Aorta (tissue), 5 donors: ENCODE data around the gene ETFB. TPM values are rescaled to one million over a fixed set of nuclear protein-coding genes. Genes with fewer than 3 reads are reported as not detected.

ENCODE experiments used
- ATAC-seq: fragments of 200-7000 bp; cut with Tn5 transposase; one replicate; pipeline ENCODE4 v1.9.1; 2022; ENCODE audit warnings: moderate library complexity; ENCODE audit not compliant: low FRiP score
- DNase-seq, 2 donors: peaks; one replicate each; pipeline ENCODE4 v3.0.0-alpha.2; 2020
- H3K27ac ChIP-seq, 2 donors: one replicate each; pipeline ENCODE4 v1.5.1; 2013; ENCODE audit warnings: low read length in 2 of 2, mild to moderate bottlenecking in 2 of 2, moderate library complexity in 2 of 2, control low read depth in 1 of 2, inconsistent platforms in 1 of 2, low read depth in 1 of 2
- H3K27me3 ChIP-seq, 2 donors: one replicate each; pipeline ENCODE4 v1.6.1; 2013; ENCODE audit warnings: control low read depth in 1 of 2, low read length in 1 of 2, mild to moderate bottlenecking in 1 of 2, moderate library complexity in 1 of 2; ENCODE audit not compliant: insufficient read depth in 2 of 2, control insufficient read depth in 1 of 2
- H3K36me3 ChIP-seq, 2 donors: one replicate each; pipeline ENCODE4 v1.6.1; 2013; ENCODE audit warnings: control low read depth in 1 of 2, low read length in 1 of 2, mild to moderate bottlenecking in 1 of 2; ENCODE audit not compliant: insufficient read depth in 2 of 2, control insufficient read depth in 1 of 2
- H3K4me1 ChIP-seq, 2 donors: one replicate each; pipeline ENCODE4 v1.6.1; 2013; ENCODE audit warnings: low read length in 2 of 2, control low read depth in 1 of 2, mild to moderate bottlenecking in 1 of 2, moderate library complexity in 1 of 2; ENCODE audit not compliant: insufficient read depth in 2 of 2, control insufficient read depth in 1 of 2
- H3K4me3 ChIP-seq, 2 donors: one replicate each; pipeline ENCODE4 v1.5.1; 2013; ENCODE audit warnings: low read length in 2 of 2, control low read depth in 1 of 2, mild to moderate bottlenecking in 1 of 2
- H3K9me3 ChIP-seq: one replicate; pipeline ENCODE4 v1.6.1; 2013; ENCODE audit warnings: mild to moderate bottlenecking, low read length; ENCODE audit not compliant: control insufficient read depth
- WGBS, 2 donors: extraction: QIAGEN DNeasy Blood & Tissue Kit; methylation state at CpG; one replicate each; pipeline ENCODE4 v1.1.7; 2013; 5-methylcytosine and 5-hydroxymethylcytosine counted together
- intact Hi-C, 2 donors: fragments of 100-400 bp; cut with DNase I; formaldehyde crosslinking; loops; one replicate each; pipeline versions ENCODE4 v1.14.2 to v1.15.0; 2022
- polyA plus RNA-seq, 2 donors: library from polyadenylated mRNA; stranded (reverse); fragments of 200-250 nt; gene quantifications; one replicate each; pipeline ENCODE4 v1.2.3, GENCODE V29; 2013
- total RNA-seq, 2 donors: library from RNA; stranded (reverse); fragmentation: NEBNext Ultra II Directional; extraction: Animal tissue kit (Norgen Biotek cat#: 25700); gene quantifications; one replicate each; pipeline ENCODE4 v1.2.1, GENCODE V29; 2021
- donor health status: healthy with polysubstance abuse.
- donor health status: Bipolar disorder and iron deficiency.
- donor health status: DM: no; HTN: no; CAD: no.
- donor health status: DM: no; HTN: no; CAD: no.
- donor health status: DM: yes; HTN: yes; CAD: no.

Gene ETFB
- total and polyA plus RNA-seq, 4 donors, result 41.5 to 110 (median 73.4) TPM

- intact Hi-C loops, result no loop called here
- ATAC-seq (no peak), DNase-seq (no peak)
- Histone ChIP-seq H3K4me1 (no peaks in the 10 kb centered on the region), H3K36me3 (peaks cover 0 to 3% of the 10 kb centered on the region in 2 donors), H3K9me3 (no peaks in the 10 kb centered on the region), H3K4me3 (no peak overlapping the region), H3K27me3 (no peaks in the 10 kb centered on the region), H3K27ac (no peak overlapping the region)
- 87 to 90% methylated on average over 16 to 17 of the region's 17 CpGs for WGBS, 2 donors
Measured at GRCh38 chr19:51346742-51347141, 19.4 kb downstream of the ETFB start.

DNA sequence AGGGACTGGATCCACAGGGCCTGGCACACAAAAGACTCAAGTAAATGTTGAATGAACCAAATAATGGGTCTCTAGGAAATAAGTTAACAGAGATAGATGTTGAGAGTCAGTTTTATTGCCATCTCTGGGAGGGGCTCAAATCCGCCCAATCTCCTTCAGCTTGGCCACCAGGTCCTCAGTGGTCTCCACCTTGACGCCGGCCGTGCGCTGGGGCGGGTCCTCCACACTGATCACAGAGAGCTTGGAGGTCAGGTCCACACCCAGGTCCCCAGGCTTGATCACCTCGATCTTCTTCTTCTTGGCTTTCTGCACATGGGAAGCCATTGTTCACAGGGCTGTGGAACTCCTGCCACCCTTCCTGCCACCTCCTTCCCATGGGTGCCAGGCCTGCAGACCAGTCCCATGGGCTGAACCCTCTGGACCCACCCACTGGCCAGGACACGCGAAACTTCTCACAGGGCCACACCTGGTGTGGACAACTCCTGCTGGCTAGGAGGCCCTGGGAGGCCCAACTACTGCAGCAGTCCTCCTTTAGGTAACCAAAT, 21.0 kb downstream of the ETFB start:
- no peak for ATAC-seq
- H3K9me3 ChIP-seq, result no peaks in the 10 kb centered on the region
- DNase-seq, result no peak
- intact Hi-C loops, result no loop called here
- H3K36me3 ChIP-seq, result peaks cover 0 to 3% of the 10 kb centered on the region in 2 donors
- no peak overlapping the region for H3K4me3 ChIP-seq
- no peak overlapping the region for H3K27ac ChIP-seq
- H3K4me1 ChIP-seq, result no peaks in the 10 kb centered on the region
- 96 to 97% methylated on average over 9 of the region's 9 CpGs for WGBS, 2 donors
- H3K27me3 ChIP-seq, result no peaks in the 10 kb centered on the region

DNA sequence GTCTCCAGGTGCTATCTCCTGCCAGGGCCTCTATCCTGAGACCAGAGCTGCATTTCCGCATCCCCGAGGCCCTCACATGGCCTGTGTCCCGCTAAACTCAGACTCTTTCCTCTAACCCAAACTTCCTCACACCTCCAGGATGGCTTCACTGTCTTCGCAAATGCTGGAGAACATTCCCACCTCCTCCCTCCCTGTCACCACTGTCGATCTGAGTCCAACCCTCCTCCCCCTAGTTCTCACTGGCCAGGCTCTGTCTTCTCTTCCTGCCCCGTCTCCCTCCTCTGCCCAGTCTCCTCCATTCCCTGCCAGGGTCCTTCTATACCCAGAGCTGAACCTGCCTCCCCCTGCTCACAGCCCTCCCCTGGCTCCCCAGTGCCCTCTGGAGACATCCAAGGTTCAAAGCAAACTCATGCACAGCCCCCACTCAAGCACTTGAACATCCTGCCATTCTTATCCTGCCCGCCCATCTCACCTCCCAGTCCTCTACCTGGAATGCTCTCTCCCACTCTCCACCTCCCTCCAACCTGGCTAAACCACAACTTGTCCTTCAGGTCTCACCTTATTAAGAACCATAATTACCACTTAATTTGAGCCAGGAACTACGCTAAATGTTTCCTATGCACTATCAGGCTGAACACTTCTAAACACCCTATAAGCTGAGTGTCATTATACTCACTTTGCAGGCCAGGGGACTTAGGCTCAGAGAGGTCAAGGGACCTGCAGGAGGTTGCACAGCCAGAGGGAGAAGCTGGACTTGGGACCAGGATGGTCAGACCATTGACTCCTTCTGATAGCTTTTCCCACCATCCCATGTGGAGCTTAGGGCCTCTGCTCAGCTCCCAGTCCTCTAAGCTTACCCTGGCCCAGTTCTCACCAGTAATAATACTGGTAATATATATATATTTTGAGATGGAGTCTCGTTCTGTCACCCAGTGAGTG, 23.3 kb downstream of the ETFB start:
- 51 to 52% methylated on average over 9 of the region's 9 CpGs for WGBS, 2 donors
- Histone ChIP-seq H3K9me3 (no peaks in the 10 kb centered on the region), H3K36me3 (peaks cover 0 to 3% of the 10 kb centered on the region in 2 donors), H3K27ac (no peak overlapping the region), H3K27me3 (no peaks in the 10 kb centered on the region), H3K4me3 (no peak overlapping the region), H3K4me1 (no peaks in the 10 kb centered on the region)
- ATAC-seq (no peak), DNase-seq (no peak)
- intact Hi-C loops, result loop anchor here in 1 of 2 donors (2.0 kb wide), 1 partner anchor 20 kb away; no protein-coding TSS in a partner anchor

- WGBS, 2 donors, result 47 to 54% methylated on average over 3 of the region's 3 CpGs
- intact Hi-C loops, result loop anchor here in 1 of 2 donors (2.0 kb wide), 1 partner anchor 21 kb away; no protein-coding TSS in a partner anchor
- peak within 1 kb of the TSS in 1 of 2 donors; percentile 9 for H3K27ac ChIP-seq
- no peaks in the 10 kb centered on the region for H3K27me3 ChIP-seq
- H3K4me3 ChIP-seq, result no peak within 1 kb of the TSS
- DNase-seq (no peak), ATAC-seq (no peak)
- peaks cover 0 to 3% of the 10 kb centered on the region in 2 donors for H3K36me3 ChIP-seq
- H3K4me1 ChIP-seq, result no peaks in the 10 kb centered on the region
- no peaks in the 10 kb centered on the region for H3K9me3 ChIP-seq
Measured at GRCh38 chr19:51341976-51342580, 24.1 kb downstream of the ETFB start, which contains the start of gene VSIG10L. VSIG10L (minus strand) TSS chr19:51342139; CDS start chr19:51342124, 15 bp downstream.

DNA sequence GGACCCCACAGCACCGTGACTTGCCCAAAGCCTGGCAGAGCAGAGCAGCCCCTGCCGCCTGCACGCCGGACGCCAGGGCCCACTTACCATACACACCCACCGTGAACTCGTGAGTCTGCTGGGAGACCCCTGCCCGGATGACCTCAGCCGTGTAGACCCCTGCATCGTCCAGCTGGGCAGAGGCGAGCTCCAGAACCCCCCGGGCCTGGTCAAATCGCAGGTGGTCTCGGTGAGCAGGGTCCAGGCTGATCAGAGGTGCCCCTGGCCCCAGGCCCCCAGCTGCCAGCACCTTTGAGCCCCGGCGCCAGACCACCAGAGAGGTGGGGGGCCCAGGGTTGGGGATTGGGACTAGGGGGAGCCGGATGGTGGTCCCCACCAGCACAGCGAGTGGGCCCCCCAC, 25.1 kb downstream of the ETFB start:
- ATAC-seq, result no peak
- H3K27ac ChIP-seq, result no peak overlapping the region
- intact Hi-C loops, result no loop called here
- no peaks in the 10 kb centered on the region for H3K27me3 ChIP-seq
- H3K9me3 ChIP-seq, result no peaks in the 10 kb centered on the region
- no peak overlapping the region for H3K4me3 ChIP-seq
- WGBS, 2 donors, result 91 to 93% methylated on average over 18 of the region's 18 CpGs
- no peaks in the 10 kb centered on the region for H3K4me1 ChIP-seq
- no peak for DNase-seq
- no peaks in the 10 kb centered on the region for H3K36me3 ChIP-seq

- H3K9me3 ChIP-seq, result no peaks in the 10 kb centered on the region
- ATAC-seq (peak; percentile 97), DNase-seq (peak; percentile 100)
- H3K4me3 ChIP-seq, result peak overlapping the region; percentile 1 to 16
- no peaks in the 10 kb centered on the region for H3K27me3 ChIP-seq
- WGBS, 2 donors, result 1 to 2% methylated on average over 105 to 107 of the region's 107 CpGs
- H3K4me1 ChIP-seq, result no peaks in the 10 kb centered on the region
- intact Hi-C loops, result loop anchor here (1.0 to 10.0 kb wide), 6 partner anchors 27 to 345 kb away; partner anchors contain the start of genes C19orf84 (in 2 of the 2) and ZNF175 (in 1 of the 2)
- peak overlapping the region in 1 of 2 donors; percentile 62 for H3K27ac ChIP-seq
- no peaks in the 10 kb centered on the region for H3K36me3 ChIP-seq
Measured at GRCh38 chr19:51339687-51340656, 26.2 kb downstream of the ETFB start.

GRCh38 chr19:51339313-51339686, 26.9 kb downstream of the ETFB start:
- Histone ChIP-seq H3K4me1 (no peaks in the 10 kb centered on the region), H3K4me3 (peak overlapping the region in 1 of 2 donors; percentile 7), H3K9me3 (no peaks in the 10 kb centered on the region), H3K27me3 (no peaks in the 10 kb centered on the region), H3K27ac (peak overlapping the region in 1 of 2 donors; percentile 8), H3K36me3 (no peaks in the 10 kb centered on the region)
- intact Hi-C loops, result loop anchor here (1.0 to 10.0 kb wide), 6 partner anchors 28 to 346 kb away; partner anchors contain the start of genes C19orf84 (in 2 of the 2) and ZNF175 (in 1 of the 2)
- DNase-seq (no peak), ATAC-seq (no peak)
- 1 to 2% methylated on average over 9 to 10 of the region's 10 CpGs for WGBS, 2 donors
